Measurements from ENCODE around the gene PDCD11.
"Not testable (repeated sequence)": the region's sequence is repeated elsewhere in the genome, so short reads cannot be mapped to it uniquely, and the experiment has no call there.

Gene PDCD11

DNA sequence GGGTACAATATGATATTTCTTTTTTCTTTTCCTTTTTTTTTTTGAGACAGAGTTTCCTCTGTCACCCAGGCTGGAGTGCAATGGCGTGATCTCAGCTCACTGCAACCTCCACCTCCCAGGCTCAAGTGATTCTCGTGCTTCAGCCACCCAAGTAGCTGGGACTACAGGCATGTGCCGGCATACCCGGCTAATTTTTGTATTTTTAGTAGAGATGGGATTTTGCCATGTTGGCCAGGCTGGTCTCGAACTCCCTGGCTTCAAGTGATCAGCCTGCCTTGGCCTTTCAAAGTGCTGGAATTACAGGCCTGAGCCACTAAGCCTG, 20.7 kb downstream of the PDCD11 start:
- DNase-seq (ENCODE audit: extremely low read depth in 1 of 2, low read depth in 1 of 2) = not testable (repeated sequence)

GRCh38 chr10:103417601-103418000, 21.2 kb downstream of the PDCD11 start:
- DNase-seq (ENCODE audit: extremely low read depth in 1 of 2, low read depth in 1 of 2) = no peak

GRCh38 chr10:103419101-103419500, 22.7 kb downstream of the PDCD11 start:
- DNase-seq (ENCODE audit: extremely low read depth in 1 of 2, low read depth in 1 of 2) = no peak

DNA sequence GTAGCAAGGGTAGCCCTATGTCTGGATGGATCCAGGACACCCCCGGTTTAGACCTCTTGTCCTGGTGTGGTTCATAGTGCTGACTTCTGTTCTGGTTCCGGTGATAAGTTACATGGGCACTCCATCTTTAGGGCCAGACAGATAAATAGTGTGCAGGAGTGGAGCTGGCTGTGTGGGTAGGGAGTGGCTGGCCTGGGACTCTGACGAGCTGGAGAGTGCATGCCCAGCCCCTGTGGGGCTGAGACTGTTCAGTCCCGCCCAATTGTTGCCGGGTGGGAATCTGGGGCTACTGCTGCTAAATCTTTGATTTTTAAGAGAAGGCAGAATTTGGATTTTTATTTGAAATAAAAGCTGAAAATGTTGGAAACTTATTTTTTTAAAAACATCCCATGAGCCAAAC, 27.3 kb downstream of the PDCD11 start:
- DNase-seq (ENCODE audit: extremely low read depth in 1 of 2, low read depth in 1 of 2) = no peak

DNA sequence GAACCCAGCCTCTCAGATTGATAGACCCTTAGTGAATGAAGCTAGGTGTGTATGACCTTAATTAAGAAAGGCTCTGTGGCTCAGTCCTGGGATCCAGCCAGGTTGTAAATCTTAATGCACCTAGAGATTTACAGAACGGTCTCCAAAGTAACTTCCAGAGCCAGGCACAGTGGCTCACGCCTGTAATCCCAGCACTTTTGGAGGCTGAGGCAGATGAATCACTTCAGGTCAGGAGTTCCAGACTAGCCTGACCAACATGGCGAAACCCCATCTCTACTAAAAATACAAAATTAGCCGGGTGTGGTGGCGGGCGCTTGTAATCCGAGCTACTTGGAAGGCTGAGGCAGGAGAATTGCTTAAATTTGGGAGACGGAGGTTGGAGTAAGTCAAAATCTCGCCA, 31.4 kb downstream of the PDCD11 start:
- DNase-seq (ENCODE audit: extremely low read depth in 1 of 2, low read depth in 1 of 2) = no peak

- no peak for DNase-seq (ENCODE audit: extremely low read depth in 1 of 2, low read depth in 1 of 2)
Measured at GRCh38 chr10:103428989-103429643, 32.7 kb downstream of the PDCD11 start.

- DNase-seq (ENCODE audit: extremely low read depth in 1 of 2, low read depth in 1 of 2) = no peak
Measured at GRCh38 chr10:103429647-103430046, 33.2 kb downstream of the PDCD11 start.

DNA sequence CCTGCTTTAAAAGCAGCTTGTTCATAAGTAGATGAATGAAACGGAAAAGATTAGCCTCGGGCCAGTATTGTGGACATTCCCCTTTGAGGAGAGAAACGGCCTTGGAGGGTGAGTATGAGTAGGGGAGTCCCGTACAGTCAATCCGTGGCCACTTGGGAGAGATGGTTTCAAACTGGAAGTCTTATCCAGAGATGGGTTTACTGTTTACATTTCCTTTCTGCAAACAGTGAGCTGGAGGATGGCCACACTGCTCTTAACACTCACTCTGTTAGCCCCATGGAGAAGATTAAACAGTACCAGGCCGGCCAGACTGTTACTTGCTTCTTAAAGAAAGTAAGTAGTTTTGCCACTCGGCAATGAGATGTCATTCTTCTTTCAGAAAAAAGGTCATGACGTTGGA, 35.5 kb downstream of the PDCD11 start:
- DNase-seq (ENCODE audit: extremely low read depth in 1 of 2, low read depth in 1 of 2) = no peak

- no peak for DNase-seq (ENCODE audit: extremely low read depth in 1 of 2, low read depth in 1 of 2)
Measured at GRCh38 chr10:103433858-103434257, 37.4 kb downstream of the PDCD11 start.

GRCh38 chr10:103439776-103440175, 43.4 kb downstream of the PDCD11 start:
- no peak for DNase-seq (ENCODE audit: extremely low read depth in 1 of 2, low read depth in 1 of 2)

DNA sequence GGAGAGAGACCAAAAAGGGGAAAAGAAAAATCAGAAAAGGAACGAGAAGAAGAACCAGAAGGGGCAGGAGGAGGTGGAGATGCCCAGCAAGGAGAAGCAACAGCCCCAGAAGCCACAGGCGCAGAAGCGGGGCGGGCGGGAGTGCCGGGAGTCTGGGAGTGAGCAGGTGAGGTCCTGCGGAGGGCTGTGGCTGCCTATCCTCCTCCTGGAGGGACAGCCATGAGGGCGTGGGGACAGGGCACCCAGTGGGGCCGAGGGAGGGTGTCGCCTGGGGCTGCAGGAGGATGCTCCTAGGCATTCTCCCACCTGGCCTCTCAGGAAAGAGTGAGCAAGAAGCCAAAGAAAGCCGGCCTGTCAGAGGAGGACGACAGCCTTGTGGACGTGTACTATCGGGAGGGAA, 44.0 kb downstream of the PDCD11 start:
- DNase-seq (ENCODE audit: extremely low read depth in 1 of 2, low read depth in 1 of 2) = no peak

GRCh38 chr10:103441206-103441605, 44.8 kb downstream of the PDCD11 start:
- no peak for DNase-seq (ENCODE audit: extremely low read depth in 1 of 2, low read depth in 1 of 2)

DNA sequence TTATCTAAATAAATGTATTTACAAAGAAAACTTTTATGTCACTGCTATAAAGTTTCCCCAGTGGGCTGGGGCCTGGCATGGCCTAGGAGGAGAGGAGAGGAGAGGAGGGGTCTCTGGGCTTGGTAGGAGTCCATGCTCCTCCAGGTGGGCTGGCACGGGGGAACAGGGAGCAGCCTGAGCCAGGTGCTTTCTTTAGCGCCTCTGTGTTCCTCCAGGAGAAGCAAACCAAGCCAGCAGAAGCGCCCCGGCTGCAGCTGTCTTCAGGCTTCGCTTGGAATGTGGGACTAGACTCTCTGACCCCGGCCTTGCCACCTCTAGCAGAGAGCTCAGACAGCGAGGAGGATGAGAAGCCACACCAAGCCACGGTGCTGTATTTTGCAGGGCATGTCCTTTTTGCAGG, 45.2 kb downstream of the PDCD11 start:
- DNase-seq (ENCODE audit: extremely low read depth in 1 of 2, low read depth in 1 of 2) = no peak

DNA sequence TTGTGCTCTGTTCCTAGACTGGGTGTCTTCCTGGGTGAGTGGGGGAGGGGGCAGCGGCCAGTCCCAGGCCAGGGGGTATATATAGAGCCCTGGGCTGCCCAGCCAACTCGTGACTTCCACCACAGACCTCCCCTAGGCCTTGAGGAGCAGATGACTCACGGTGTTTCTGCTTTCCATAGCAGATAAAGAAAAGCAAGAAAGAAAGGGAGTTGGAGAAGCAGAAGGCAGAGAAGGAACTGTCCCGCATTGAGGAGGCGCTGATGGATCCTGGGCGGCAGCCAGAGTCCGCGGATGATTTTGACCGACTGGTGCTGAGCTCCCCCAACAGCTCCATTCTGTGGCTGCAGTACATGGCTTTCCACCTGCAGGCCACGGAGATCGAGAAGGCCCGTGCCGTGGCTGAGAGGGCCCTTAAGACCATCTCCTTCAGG, 45.6 kb downstream of the PDCD11 start:
- no peak for DNase-seq (ENCODE audit: extremely low read depth in 1 of 2, low read depth in 1 of 2)

DNA sequence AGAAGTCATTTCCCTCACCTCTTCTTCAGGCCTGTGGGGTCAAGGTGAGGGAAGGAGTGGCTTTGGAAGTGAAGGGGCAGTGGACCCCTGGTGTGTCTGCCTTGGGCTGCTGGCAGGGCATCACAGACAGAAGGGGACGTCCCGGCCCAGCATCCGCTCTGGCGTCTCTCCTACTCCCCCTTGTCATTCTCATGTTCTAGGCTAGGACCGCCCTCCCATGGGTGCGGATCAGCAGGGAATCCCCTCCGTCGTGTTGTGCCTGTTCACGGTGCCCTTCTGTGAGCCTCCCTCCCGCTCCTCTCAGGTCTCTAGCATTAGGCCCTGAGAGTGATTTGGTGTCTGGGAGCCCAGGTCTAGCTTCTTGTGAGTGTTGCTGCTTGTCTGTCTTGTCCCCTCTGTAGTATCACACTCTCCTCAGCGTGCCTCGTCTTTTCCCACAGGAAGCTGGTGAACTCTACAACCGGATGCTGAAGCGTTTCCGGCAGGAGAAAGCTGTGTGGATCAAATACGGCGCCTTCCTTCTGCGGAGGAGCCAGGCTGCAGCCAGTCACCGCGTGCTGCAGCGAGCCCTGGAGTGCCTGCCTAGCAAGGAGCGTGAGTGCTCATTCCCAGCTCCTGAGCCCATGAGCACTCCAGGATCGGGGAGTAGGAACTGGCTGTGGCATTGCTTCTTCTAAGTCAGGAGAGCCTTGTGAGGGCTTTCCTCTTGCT, 47.2 kb downstream of the PDCD11 start:
- no peak for DNase-seq (ENCODE audit: extremely low read depth in 1 of 2, low read depth in 1 of 2)

DNA sequence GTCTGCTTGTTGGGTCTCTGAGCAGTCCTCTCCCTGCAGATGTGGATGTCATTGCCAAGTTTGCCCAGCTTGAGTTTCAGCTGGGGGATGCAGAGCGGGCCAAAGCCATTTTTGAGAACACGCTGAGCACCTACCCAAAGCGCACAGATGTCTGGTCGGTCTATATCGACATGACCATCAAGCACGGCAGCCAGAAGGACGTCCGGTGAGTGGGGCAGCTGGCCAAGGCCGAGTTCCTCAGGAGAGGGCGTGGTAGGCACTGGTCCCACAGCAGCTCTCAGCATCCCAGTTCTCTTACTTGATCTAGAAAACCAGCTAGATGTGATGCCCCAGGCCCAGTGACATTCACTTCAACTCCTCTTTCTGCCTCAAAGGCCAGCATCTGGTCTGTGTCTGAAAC, 48.1 kb downstream of the PDCD11 start:
- no peak for DNase-seq (ENCODE audit: extremely low read depth in 1 of 2, low read depth in 1 of 2)

- no peak for DNase-seq (ENCODE audit: extremely low read depth in 1 of 2, low read depth in 1 of 2)
Measured at GRCh38 chr10:103445366-103445765, 48.9 kb downstream of the PDCD11 start.

DNA sequence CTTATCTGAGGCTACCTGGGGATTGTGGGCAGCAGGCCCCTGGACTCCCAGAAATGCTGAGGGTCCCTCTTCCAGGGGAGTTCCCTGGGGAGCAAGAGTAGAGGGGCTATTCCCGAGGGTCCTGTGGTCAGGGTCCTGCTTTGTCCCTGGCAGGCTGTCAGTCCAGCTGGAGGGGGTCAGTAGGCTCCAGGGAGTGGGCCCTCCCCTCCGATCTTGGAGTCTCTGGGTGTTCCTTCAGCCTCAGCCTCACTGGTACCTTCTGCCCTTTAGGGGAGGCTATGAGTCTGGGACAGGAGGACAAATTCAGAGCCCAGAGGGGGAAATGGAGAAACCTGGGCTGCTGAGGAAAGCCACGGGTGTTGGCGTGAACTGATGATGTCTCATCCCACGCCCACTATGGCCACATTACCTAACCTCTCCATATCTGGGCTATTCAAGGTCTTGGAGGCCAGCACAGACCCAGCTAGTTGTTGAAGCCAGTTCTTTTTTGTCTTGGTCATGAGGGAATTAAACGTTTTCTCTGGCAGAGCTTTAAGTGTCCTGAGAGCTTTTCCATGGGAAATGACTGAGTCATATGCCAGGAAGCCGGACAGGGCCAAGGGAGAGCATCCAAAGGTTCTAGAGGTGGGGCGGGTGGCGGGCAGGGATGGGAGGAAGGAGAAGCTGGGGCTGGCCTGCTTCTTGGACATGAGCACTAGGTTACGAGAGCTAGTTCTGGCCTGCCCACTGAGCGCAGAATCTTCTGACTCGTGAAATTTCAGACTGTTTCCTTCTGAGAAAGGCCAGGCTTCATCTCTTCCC, 49.5 kb downstream of the PDCD11 start:
- DNase-seq (ENCODE audit: extremely low read depth in 1 of 2, low read depth in 1 of 2) = no peak

DNA sequence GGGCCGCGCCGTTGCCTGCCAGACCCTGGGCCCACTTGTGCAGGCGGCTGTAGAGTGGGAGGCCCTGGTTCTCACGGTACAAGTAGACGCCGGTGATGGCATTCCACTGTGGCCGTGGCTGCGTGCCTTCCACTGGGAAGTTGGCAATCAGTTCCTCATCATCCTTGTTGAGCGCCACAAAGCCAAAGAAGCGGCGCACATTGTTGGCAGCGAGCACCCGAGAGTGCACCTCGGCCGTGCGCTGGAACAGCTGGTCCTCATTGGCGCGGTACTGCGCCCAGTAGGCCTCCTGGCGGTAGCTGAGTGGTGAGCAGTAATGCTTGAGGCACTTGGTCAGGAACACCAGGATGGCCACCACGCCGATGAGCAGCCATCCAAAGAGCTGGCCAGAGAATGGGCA, 50.8 kb downstream of the PDCD11 start:
- DNase-seq (ENCODE audit: extremely low read depth in 1 of 2, low read depth in 1 of 2) = no peak

GRCh38 chr10:103448746-103449145, 52.3 kb downstream of the PDCD11 start:
- DNase-seq (ENCODE audit: extremely low read depth in 1 of 2, low read depth in 1 of 2) = no peak

GRCh38 chr10:103449208-103450144, 53.0 kb downstream of the PDCD11 start:
- DNase-seq (ENCODE audit: extremely low read depth in 1 of 2, low read depth in 1 of 2) = no peak

All from stimulated activated CD8-positive, alpha-beta memory T cell treated with anti-CD3 and anti-CD28 coated beads, Interleukin-7, amount 100 ng/mL, for 48 hours (primary cell).